K562 (cell line): Measurements from ENCODE around the gene PLCB1. TPM values are rescaled to one million over a fixed set of nuclear protein-coding genes. Genes with fewer than 3 reads are reported as not detected.
A peak's percentile ranks its signal among the peaks of the same experiment; 100 is the strongest.

Experiments
- ATAC-seq: fragments of 200-7000 bp; cut with Tn5 transposase; 3 replicates; pipeline ENCODE4 v1.9.1; 2020; ENCODE audit warnings: moderate library complexity
- BruUV-seq: library from RNA; stranded (reverse); fragments of 400-500 nt; replicated peaks from 2 replicates; lab custom pipeline; 2021; lab: Mats Ljungman, UMichigan
- CTCF ChIA-PET: fragments of 300-600 bp; formaldehyde crosslinking; extraction: SDS; loops from one replicate; lab custom pipeline; 2021; ENCODE audit warnings: low intra/inter-chr PET ratio; lab: Yijun Ruan, JAX
- POLR2A ChIA-PET: fragments of 300-600, 350-650 bp; sonication (Branson Sonifier 250); formaldehyde crosslinking; extraction: SDS; loops from one replicate; lab custom pipeline; 2021; ENCODE audit warnings: antibody characterized with exemption, inconsistent platforms; lab: Yijun Ruan, JAX
- DNase-seq, 4 experiments: peaks; one replicate each; pipeline versions ENCODE4 v3.0.0 to v3.0.0-alpha.2; 2011 to 2018; ENCODE audit warnings: low spot score in 3 of 4, mixed read lengths in 3 of 4; ENCODE audit errors: extremely low read depth in 1 of 4
- FAIRE-seq: peaks from 2 replicates; lab custom pipeline; 2011; peaks lifted over from hg19 to GRCh38; lab: Jason Lieb, UNC
- H2AFZ ChIP-seq: 2 replicates; pipeline ENCODE4 v1.6.0; 2011; ENCODE audit warnings: low read depth, low read length, control low read depth, inconsistent platforms
- H3K27ac ChIP-seq: fragments of 200-600 bp; 3 replicates; pipeline ENCODE4 v1.8.0; 2011; ENCODE audit warnings: low read depth, mild to moderate bottlenecking, control low read depth, inconsistent platforms, low read length, moderate library complexity, mixed read lengths; ENCODE audit errors: extremely low read depth
- H3K27me3 ChIP-seq, 2 experiments: fragments of 300-600 bp in 1 of 2; 2 replicates in 1 of 2; 3 replicates in 1 of 2; pipeline versions ENCODE4 v1.6.0 to v1.8.0; 2011; ENCODE audit warnings: inconsistent platforms in 2 of 2, low read length in 2 of 2, mild to moderate bottlenecking in 1 of 2, mixed read lengths in 1 of 2, moderate library complexity in 1 of 2; ENCODE audit not compliant: control insufficient read depth in 2 of 2, insufficient read depth in 2 of 2
- H3K36me3 ChIP-seq: fragments of 300-600 bp; 3 replicates; pipeline ENCODE4 v1.8.0; 2011; ENCODE audit warnings: mild to moderate bottlenecking, low read length, inconsistent platforms; ENCODE audit not compliant: control insufficient read depth, insufficient read depth
- H3K4me1 ChIP-seq, 2 experiments: fragments of 200-600 bp in 1 of 2; replicated peaks in 1 of 2; 2 replicates in 1 of 2; 3 replicates in 1 of 2; pipeline versions ENCODE4 v1.5.1 to v1.8.0; 2011; ENCODE audit warnings: inconsistent platforms in 2 of 2, low read length in 2 of 2, mild to moderate bottlenecking in 1 of 2, mixed read lengths in 1 of 2, moderate library complexity in 1 of 2; ENCODE audit not compliant: control insufficient read depth in 2 of 2, insufficient read depth in 2 of 2
- H3K4me2 ChIP-seq: 2 replicates; pipeline ENCODE4 v1.6.1; 2011; ENCODE audit warnings: low read length, control low read depth, inconsistent platforms, mixed read lengths; ENCODE audit not compliant: insufficient read depth
- H3K4me3 ChIP-seq: fragments of 200-600 bp; sonication (generic), shearing (Covaris generic); 2 replicates; pipeline ENCODE4 v1.5.1; 2016; ENCODE audit warnings: control low read depth, inconsistent platforms
- H3K79me2 ChIP-seq: fragments of 200-600 bp; 3 replicates; pipeline ENCODE4 v1.8.0; 2011; ENCODE audit warnings: low read length, inconsistent platforms; ENCODE audit not compliant: control insufficient read depth, insufficient read depth
- H3K9ac ChIP-seq, 2 experiments: 2 replicates each; pipeline versions ENCODE4 v1.6.0 to v1.6.1; 2011; ENCODE audit warnings: low read depth in 2 of 2, low read length in 2 of 2, control low read depth in 1 of 2, inconsistent platforms in 1 of 2, mild to moderate bottlenecking in 1 of 2, mixed read lengths in 1 of 2; ENCODE audit not compliant: insufficient read depth in 1 of 2
- H3K9me1 ChIP-seq: one replicate; pipeline ENCODE4 v1.6.0; 2011; ENCODE audit warnings: inconsistent platforms, mild to moderate bottlenecking, low read length, moderate library complexity; ENCODE audit not compliant: control insufficient read depth, insufficient read depth
- H3K9me3 ChIP-seq: replicated peaks from 2 replicates; pipeline ENCODE4 v1.5.1; 2011; ENCODE audit warnings: low read depth, low read length, inconsistent platforms; ENCODE audit not compliant: control insufficient read depth, insufficient read depth
- H4K20me1 ChIP-seq: replicated peaks from 2 replicates; pipeline ENCODE4 v1.6.1; 2011; ENCODE audit warnings: low read length, inconsistent platforms, mixed read lengths; ENCODE audit not compliant: control insufficient read depth, insufficient read depth
- CEBPB ChIP-seq: fragments of 450-650 bp; IDR thresholded peaks from 2 replicates; pipeline ENCODE4 v1.6.1; 2016; ENCODE audit warnings: missing genetic modification characterization, missing compliant biosample characterization
- CEBPG ChIP-seq, 3 experiments: fragments of 200-800 bp in 1 of 3; sonication (Bioruptor generic) in 1 of 3; sonication (generic) in 1 of 3; formaldehyde crosslinking in 1 of 3; IDR thresholded peaks in 2 of 3; conservative IDR thresholded peaks in 1 of 3; 2 replicates each; pipeline versions ENCODE4 v1.6.1 to v1.8.0; 2016 to 2022; ENCODE audit warnings: missing compliant biosample characterization in 2 of 3, missing genetic modification characterization in 2 of 3, mild to moderate bottlenecking in 1 of 3, missing genetic modification reagents in 1 of 3
- JUNB ChIP-seq: fragments of 450-650 bp; formaldehyde crosslinking; conservative IDR thresholded peaks from 2 replicates; pipeline ENCODE4 v1.4.0; 2020; ENCODE audit warnings: mild to moderate bottlenecking
- MTA2 ChIP-seq: fragments of 450-650 bp; IDR thresholded peaks from 2 replicates; pipeline ENCODE4 v1.6.1; 2016; ENCODE audit warnings: low read depth
- MTF1 ChIP-seq: fragments of 250-450 bp; sonication (Bioruptor Pico); IDR thresholded peaks from 2 replicates; pipeline ENCODE4 v1.9.0; 2021; ENCODE audit warnings: moderate library complexity, mild to moderate bottlenecking, inconsistent platforms, borderline replicate concordance
- NCOA6 ChIP-seq: fragments of 450-650 bp; IDR thresholded peaks from 2 replicates; pipeline ENCODE4 v1.6.1; 2017; ENCODE audit warnings: mild to moderate bottlenecking
- NELFE ChIP-seq: IDR thresholded peaks from 2 replicates; pipeline ENCODE4 v1.6.1; 2011; ENCODE audit warnings: mild to moderate bottlenecking; ENCODE audit not compliant: insufficient read depth, insufficient read length
- RAD21 ChIP-seq, 2 experiments: fragments of 250-450 bp in 1 of 2; fragments of 450-650 bp in 1 of 2; sonication (Bioruptor Pico) in 1 of 2; formaldehyde crosslinking in 1 of 2; IDR thresholded peaks in 1 of 2; conservative IDR thresholded peaks in 1 of 2; 2 replicates each; pipeline versions ENCODE4 v1.4.0 to v1.8.0; 2020 to 2022; ENCODE audit warnings: mild to moderate bottlenecking in 2 of 2, moderate library complexity in 1 of 2
- ZNF140 ChIP-seq: fragments of 250-450 bp; sonication (Bioruptor Pico); IDR thresholded peaks from 2 replicates; pipeline ENCODE4 v1.8.0; 2021; ENCODE audit warnings: moderate library complexity, mild to moderate bottlenecking, inconsistent platforms
- ZNF696 ChIP-seq: fragments of 250-450 bp; sonication (Bioruptor Pico); conservative IDR thresholded peaks from 2 replicates; pipeline ENCODE4 v1.4.0; 2020; ENCODE audit warnings: mild to moderate bottlenecking, moderate library complexity
- WGBS: fragments of 100-300 bp; shearing (Covaris generic); methylation state at CpG from one replicate; pipeline ENCODE4 v1.1.6; 2016; ENCODE audit warnings: low coverage, mixed read lengths; ENCODE audit not compliant: insufficient coverage; ENCODE audit errors: missing lambda C conversion rate; 5-methylcytosine and 5-hydroxymethylcytosine counted together
- in situ Hi-C: fragments of 300-500 bp; cut with MboI; formaldehyde crosslinking; loops from 4 replicates; pipeline ENCODE4 v1.15.0; 2018; ENCODE audit warnings: inconsistent platforms, mixed read lengths
- intact Hi-C: fragments of 100-400 bp; cut with micrococcal nuclease; formaldehyde crosslinking; loops from 2 replicates; pipeline ENCODE4 v1.14.2; 2022
- polyA plus RNA-seq, 8 experiments: library from polyadenylated mRNA; depleted of rRNA in 4 of 8; stranded (reverse) in 5 of 8; unstranded in 3 of 8; fragments of >200 nt; fragmentation: Nextera tagmentation in 2 of 8; fragmentation: Illumina TruSeq in 1 of 8; extraction: Ambion mirVana in 2 of 8; extraction: Trizol in 1 of 8; gene quantifications; 2 replicates each; pipeline versions ENCODE4 v1.2.1 to v1.2.3, GENCODE V29; 2011 to 2014; ENCODE audit warnings: inconsistent platforms in 1 of 8, missing spikeins in 1 of 8
- total RNA-seq, 7 experiments: library from RNA; depleted of rRNA in 6 of 7; stranded (reverse); fragments of >200 nt in 6 of 7; fragmentation: Illumina TruSeq in 2 of 7; extraction: Trizol in 2 of 7; gene quantifications; 2 replicates each; pipeline versions ENCODE4 v1.2.1 to v1.2.3, GENCODE V29; 2011 to 2021; ENCODE audit warnings: low replicate concordance in 1 of 7
- TF ChIP-seq, protein P1 (sequence below): fragments of 450-650 bp; IDR thresholded peaks from 2 replicates; pipeline ENCODE4 v1.6.1; 2016; ENCODE audit warnings: mild to moderate bottlenecking
- TF ChIP-seq, protein P2 (sequence below): fragments of 450-650 bp; IDR thresholded peaks from 2 replicates; pipeline ENCODE4 v1.7.0; 2016; ENCODE audit warnings: borderline replicate concordance
- TF ChIP-seq, protein P3 (sequence below): fragments of 250-450 bp; sonication (Bioruptor Pico); IDR thresholded peaks from 2 replicates; pipeline ENCODE4 v1.4.0; 2020; ENCODE audit warnings: mild to moderate bottlenecking, moderate library complexity, borderline replicate concordance

The PLCB1 gene
- total and polyA plus RNA-seq, 9 of the 15 experiments (the other 6 are each of a cell fraction or from before 2014, with no cell fraction given), result 0.34 to 3.1 (median 1.3) TPM

DNA sequence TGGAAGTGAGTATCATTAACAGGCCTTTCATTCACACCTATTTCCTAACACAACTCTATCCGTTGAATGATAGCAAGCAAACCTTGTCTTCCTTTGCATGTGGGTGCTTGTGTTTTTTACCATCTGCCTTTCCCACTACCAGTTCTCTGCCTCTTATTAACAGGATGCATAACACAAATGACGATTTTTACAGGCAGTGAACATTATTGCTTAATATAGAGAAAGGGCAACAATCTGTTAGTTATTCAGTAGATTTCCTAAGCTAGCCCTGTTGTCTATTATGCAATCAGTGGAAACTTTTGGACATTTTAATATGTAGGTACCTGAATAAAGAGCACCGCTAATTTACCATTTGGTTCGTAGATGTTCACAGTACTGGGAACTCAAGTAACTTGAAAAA, 588.0 kb downstream of the PLCB1 start (continued):
- TF ChIP-seq, protein P1, sequence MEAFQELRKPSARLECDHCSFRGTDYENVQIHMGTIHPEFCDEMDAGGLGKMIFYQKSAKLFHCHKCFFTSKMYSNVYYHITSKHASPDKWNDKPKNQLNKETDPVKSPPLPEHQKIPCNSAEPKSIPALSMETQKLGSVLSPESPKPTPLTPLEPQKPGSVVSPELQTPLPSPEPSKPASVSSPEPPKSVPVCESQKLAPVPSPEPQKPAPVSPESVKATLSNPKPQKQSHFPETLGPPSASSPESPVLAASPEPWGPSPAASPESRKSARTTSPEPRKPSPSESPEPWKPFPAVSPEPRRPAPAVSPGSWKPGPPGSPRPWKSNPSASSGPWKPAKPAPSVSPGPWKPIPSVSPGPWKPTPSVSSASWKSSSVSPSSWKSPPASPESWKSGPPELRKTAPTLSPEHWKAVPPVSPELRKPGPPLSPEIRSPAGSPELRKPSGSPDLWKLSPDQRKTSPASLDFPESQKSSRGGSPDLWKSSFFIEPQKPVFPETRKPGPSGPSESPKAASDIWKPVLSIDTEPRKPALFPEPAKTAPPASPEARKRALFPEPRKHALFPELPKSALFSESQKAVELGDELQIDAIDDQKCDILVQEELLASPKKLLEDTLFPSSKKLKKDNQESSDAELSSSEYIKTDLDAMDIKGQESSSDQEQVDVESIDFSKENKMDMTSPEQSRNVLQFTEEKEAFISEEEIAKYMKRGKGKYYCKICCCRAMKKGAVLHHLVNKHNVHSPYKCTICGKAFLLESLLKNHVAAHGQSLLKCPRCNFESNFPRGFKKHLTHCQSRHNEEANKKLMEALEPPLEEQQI, result no peak
- TF ChIP-seq CEBPB (tag) (peak; percentile 35; the same call in 1 of the 2 replicates), CEBPG (CRISPR knock-in tag; IDR thresholded peaks at IDR 0.05) (no peak), CEBPG (tag; conservative IDR thresholded peaks at IDR 0.05 in 1 of 2, IDR thresholded peaks at IDR 0.05 in 1 of 2) (peak in 1 of 2 experiments; percentile 65; a peak in 2 of 4 replicates), ZNF140 (CRISPR knock-in tag) (no peak), MTF1 (CRISPR knock-in tag) (no peak)

DNA sequence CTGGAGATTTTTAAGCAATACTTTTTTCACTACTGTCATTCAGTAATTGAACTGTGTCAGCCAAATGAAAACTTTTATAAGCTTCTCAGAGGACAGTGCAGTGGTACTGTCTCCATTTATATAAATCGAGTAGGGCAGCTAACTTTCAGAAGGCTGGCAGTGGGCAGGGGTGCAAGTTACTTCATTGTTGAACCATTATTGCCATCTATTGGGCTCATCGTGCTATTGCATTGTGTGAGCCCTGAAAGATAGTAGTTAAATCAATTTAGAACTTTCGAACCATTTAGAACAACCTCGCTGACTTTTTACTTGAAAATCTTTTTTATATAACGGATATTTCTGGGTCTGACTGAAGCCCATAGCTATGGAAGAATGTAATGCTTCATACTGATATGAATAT, 589.0 kb downstream of the PLCB1 start:
- POLR2A ChIA-PET, result no interaction called here
- Histone ChIP-seq H3K4me3 (no peak overlapping the region), H3K9me3 (no peaks in the 10 kb centered on the region), H3K4me1 (no peaks in the 10 kb centered on the region), H4K20me1 (no peaks in the 10 kb centered on the region), H3K4me2 (no peak overlapping the region), H3K79me2 (no peaks in the 10 kb centered on the region), H3K27me3 (no peaks in the 10 kb centered on the region), H3K27ac (no peak overlapping the region), H2AFZ (no peak overlapping the region), H3K9me1 (no peaks in the 10 kb centered on the region), H3K9ac (no peak overlapping the region), H3K36me3 (no peaks in the 10 kb centered on the region)
- CTCF ChIA-PET, result interaction anchor here (0.6 to 1.3 kb wide), 3 partner anchors 677 to 787 kb away, joined by 3 to 8 read pairs (median 6); no protein-coding TSS in a partner anchor
- peak; percentile 69 for ATAC-seq
- 0% methylated on average over 5 of the region's 5 CpGs for WGBS
- in situ Hi-C loops (loop anchor here (25.0 kb wide), 2 partner anchors 684 to 784 kb away; partner anchors contain the start of gene HAO1), intact Hi-C loops (loop anchor here (5.0 kb wide), 3 partner anchors 679 to 1954 kb away; partner anchors contain the start of gene BMP2)
- DNase-seq, result peak in 2 of 4 experiments; percentile 4 to 30
- no TSS peak for BruUV-seq
- FAIRE-seq, result no peak
- TF ChIP-seq ZNF696 (CRISPR knock-in tag), result no peak
- no peak for TF ChIP-seq NCOA6
- TF ChIP-seq, protein P2, sequence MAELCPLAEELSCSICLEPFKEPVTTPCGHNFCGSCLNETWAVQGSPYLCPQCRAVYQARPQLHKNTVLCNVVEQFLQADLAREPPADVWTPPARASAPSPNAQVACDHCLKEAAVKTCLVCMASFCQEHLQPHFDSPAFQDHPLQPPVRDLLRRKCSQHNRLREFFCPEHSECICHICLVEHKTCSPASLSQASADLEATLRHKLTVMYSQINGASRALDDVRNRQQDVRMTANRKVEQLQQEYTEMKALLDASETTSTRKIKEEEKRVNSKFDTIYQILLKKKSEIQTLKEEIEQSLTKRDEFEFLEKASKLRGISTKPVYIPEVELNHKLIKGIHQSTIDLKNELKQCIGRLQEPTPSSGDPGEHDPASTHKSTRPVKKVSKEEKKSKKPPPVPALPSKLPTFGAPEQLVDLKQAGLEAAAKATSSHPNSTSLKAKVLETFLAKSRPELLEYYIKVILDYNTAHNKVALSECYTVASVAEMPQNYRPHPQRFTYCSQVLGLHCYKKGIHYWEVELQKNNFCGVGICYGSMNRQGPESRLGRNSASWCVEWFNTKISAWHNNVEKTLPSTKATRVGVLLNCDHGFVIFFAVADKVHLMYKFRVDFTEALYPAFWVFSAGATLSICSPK, result no peak
- TF ChIP-seq MTA2, result no peak
- TF ChIP-seq, protein P3, sequence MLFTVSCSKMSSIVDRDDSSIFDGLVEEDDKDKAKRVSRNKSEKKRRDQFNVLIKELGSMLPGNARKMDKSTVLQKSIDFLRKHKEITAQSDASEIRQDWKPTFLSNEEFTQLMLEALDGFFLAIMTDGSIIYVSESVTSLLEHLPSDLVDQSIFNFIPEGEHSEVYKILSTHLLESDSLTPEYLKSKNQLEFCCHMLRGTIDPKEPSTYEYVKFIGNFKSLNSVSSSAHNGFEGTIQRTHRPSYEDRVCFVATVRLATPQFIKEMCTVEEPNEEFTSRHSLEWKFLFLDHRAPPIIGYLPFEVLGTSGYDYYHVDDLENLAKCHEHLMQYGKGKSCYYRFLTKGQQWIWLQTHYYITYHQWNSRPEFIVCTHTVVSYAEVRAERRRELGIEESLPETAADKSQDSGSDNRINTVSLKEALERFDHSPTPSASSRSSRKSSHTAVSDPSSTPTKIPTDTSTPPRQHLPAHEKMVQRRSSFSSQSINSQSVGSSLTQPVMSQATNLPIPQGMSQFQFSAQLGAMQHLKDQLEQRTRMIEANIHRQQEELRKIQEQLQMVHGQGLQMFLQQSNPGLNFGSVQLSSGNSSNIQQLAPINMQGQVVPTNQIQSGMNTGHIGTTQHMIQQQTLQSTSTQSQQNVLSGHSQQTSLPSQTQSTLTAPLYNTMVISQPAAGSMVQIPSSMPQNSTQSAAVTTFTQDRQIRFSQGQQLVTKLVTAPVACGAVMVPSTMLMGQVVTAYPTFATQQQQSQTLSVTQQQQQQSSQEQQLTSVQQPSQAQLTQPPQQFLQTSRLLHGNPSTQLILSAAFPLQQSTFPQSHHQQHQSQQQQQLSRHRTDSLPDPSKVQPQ (CRISPR knock-in tag), result no peak
- TF ChIP-seq JUNB (CRISPR knock-in tag), result no peak
- TF ChIP-seq RAD21 (CRISPR knock-in tag; conservative IDR thresholded peaks at IDR 0.05 in 1 of 2, IDR thresholded peaks at IDR 0.05 in 1 of 2), result peak; percentile 56 to 67
- no peak for TF ChIP-seq NELFE
